ENCODE measurements around the gene SLC2A14.

GRCh38 chr12:7787574-7788293 lies 85.0 kb downstream of the SLC2A14 start:
- TF ChIP-seq CTCF (IDR thresholded peaks at IDR 0.05; ENCODE audit: insufficient read depth, low read length) (no peak), SPI1 (IDR thresholded peaks at IDR 0.05; ENCODE audit: borderline replicate concordance, low read depth) (no peak)
